MCF 10A (cell line): ENCODE data around the gene OR10A2. TPM values are rescaled to one million over a fixed set of nuclear protein-coding genes. Genes with fewer than 3 reads are reported as not detected.

Experiments used
- BruUV-seq: library from RNA; stranded (reverse); fragments of 400-500 nt; replicated peaks from 2 replicates; lab custom pipeline; 2021; lab: Mats Ljungman, UMichigan
- CTCF ChIA-PET: fragments of 300-600 bp; sonication (Branson Sonifier 250); formaldehyde crosslinking; extraction: SDS; loops from one replicate; lab custom pipeline; 2021; ENCODE audit warnings: antibody characterized with exemption, inconsistent platforms; lab: Yijun Ruan, JAX
- POLR2A ChIA-PET: fragments of 300-600, 350-650 bp; sonication (Branson Sonifier 250); formaldehyde crosslinking; extraction: SDS; loops from one replicate; lab custom pipeline; 2020; ENCODE audit warnings: antibody characterized with exemption, inconsistent platforms; lab: Yijun Ruan, JAX
- DNase-seq: peaks from one replicate; pipeline ENCODE4 v3.0.0-alpha.2; 2018; ENCODE audit not compliant: unreplicated experiment
- H3K27ac Mint-ChIP-seq: one replicate; pipeline ENCODE4 v1.8.0; 2022; ENCODE audit warnings: mild to moderate bottlenecking, low read depth, mixed read lengths; ENCODE audit not compliant: unreplicated experiment
- H3K27me3 Mint-ChIP-seq: one replicate; pipeline ENCODE4 v1.8.0; 2022; ENCODE audit warnings: mixed read lengths; ENCODE audit not compliant: insufficient read depth, unreplicated experiment
- H3K36me3 Mint-ChIP-seq: one replicate; pipeline ENCODE4 v1.8.0; 2022; ENCODE audit warnings: mild to moderate bottlenecking, moderate library complexity, mixed read lengths; ENCODE audit not compliant: insufficient read depth, unreplicated experiment
- H3K4me1 Mint-ChIP-seq: one replicate; pipeline ENCODE4 v1.8.0; 2022; ENCODE audit warnings: mixed read lengths; ENCODE audit not compliant: insufficient read depth, unreplicated experiment
- H3K4me3 Mint-ChIP-seq: one replicate; pipeline ENCODE4 v1.8.0; 2022; ENCODE audit warnings: mild to moderate bottlenecking, moderate library complexity, mixed read lengths; ENCODE audit not compliant: unreplicated experiment
- H3K9me3 Mint-ChIP-seq: one replicate; pipeline ENCODE4 v1.8.0; 2022; ENCODE audit warnings: mixed read lengths; ENCODE audit not compliant: unreplicated experiment
- intact Hi-C: fragments of 100-400 bp; cut with micrococcal nuclease; formaldehyde crosslinking; loops from 2 replicates; pipeline ENCODE4 v1.14.1; 2022
- total RNA-seq: library from RNA; stranded (reverse); gene quantifications from 2 replicates; pipeline ENCODE4 v1.2.3, GENCODE V29; 2022
- TF ChIP-seq, protein P1 (sequence below): fragments of 200-600 bp; IDR thresholded peaks from one replicate; pipeline ENCODE4 v1.8.0; 2022; ENCODE audit warnings: antibody characterized with exemption, mild to moderate bottlenecking; ENCODE audit not compliant: unreplicated experiment

The OR10A2 gene
- total RNA-seq, 1 experiment from 2014 or later, result not detected

DNA sequence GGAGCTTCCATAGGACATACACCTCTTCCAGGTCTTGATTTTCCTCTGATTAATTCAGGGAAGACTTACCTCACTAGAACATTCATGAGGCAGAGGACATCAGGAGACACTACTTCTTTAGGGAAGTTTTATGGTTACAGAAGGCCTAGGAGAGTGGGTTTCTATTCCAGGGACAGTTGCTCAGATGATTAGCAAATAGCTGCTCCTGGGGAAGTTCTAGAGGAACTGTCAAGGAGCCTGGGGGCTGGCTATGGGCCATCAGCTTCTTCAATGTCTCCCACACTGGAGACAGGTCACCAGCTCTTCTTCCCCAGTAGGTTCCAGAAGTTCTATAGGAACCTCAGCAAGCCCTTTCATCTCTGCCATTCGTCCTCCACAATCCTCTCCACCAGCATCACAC is 28.8 kb upstream of the OR10A2 start:
- ChIA-PET CTCF (interaction anchor here (0.6 to 1.4 kb wide), 2 partner anchors 21 to 22 kb away, joined by 3 to 13 read pairs; no protein-coding TSS in a partner anchor), POLR2A (no interaction called here)
- no peak for DNase-seq
- BruUV-seq, result no TSS peak
- Mint-ChIP-seq H3K27ac (no peak overlapping the region), H3K9me3 (no peaks in the 10 kb centered on the region), H3K4me3 (no peak overlapping the region), H3K36me3 (no peaks in the 10 kb centered on the region), H3K27me3 (no peaks in the 10 kb centered on the region), H3K4me1 (no peaks in the 10 kb centered on the region)
- intact Hi-C loops, result no loop called here
- TF ChIP-seq, protein P1, sequence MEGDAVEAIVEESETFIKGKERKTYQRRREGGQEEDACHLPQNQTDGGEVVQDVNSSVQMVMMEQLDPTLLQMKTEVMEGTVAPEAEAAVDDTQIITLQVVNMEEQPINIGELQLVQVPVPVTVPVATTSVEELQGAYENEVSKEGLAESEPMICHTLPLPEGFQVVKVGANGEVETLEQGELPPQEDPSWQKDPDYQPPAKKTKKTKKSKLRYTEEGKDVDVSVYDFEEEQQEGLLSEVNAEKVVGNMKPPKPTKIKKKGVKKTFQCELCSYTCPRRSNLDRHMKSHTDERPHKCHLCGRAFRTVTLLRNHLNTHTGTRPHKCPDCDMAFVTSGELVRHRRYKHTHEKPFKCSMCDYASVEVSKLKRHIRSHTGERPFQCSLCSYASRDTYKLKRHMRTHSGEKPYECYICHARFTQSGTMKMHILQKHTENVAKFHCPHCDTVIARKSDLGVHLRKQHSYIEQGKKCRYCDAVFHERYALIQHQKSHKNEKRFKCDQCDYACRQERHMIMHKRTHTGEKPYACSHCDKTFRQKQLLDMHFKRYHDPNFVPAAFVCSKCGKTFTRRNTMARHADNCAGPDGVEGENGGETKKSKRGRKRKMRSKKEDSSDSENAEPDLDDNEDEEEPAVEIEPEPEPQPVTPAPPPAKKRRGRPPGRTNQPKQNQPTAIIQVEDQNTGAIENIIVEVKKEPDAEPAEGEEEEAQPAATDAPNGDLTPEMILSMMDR, result no peak

DNA sequence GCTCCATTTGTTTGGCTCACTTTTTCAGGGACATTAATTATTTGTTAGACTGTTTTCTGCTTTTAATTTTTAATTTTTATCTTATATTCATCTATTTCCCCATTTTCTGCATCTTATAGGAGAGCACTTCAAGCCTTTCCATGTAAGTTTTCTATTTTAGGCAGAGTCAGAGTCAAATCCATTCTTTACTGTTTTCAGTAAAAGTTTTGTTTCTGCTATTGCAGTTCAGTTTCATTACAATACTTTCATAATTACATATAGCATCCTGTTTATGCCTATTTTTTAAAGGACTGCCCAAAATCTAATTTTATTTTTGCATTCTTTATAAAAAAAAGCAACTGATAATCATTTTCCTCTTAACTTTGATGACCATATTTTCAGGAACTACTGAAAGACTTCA is 21.2 kb upstream of the OR10A2 start:
- intact Hi-C loops, result no loop called here
- Mint-ChIP-seq H3K4me1 (no peaks in the 10 kb centered on the region), H3K36me3 (no peaks in the 10 kb centered on the region), H3K9me3 (peaks cover 8% of the 10 kb centered on the region), H3K4me3 (no peak overlapping the region), H3K27ac (no peak overlapping the region), H3K27me3 (no peaks in the 10 kb centered on the region)
- no TSS peak for BruUV-seq
- no peak for DNase-seq
- POLR2A ChIA-PET, result no interaction called here
- CTCF ChIA-PET, result interaction anchor here (0.6 to 1.8 kb wide), 2 partner anchors 29 to 714 kb away, joined by 3 to 5 read pairs; no protein-coding TSS in a partner anchor
- TF ChIP-seq, protein P1, result no peak

DNA sequence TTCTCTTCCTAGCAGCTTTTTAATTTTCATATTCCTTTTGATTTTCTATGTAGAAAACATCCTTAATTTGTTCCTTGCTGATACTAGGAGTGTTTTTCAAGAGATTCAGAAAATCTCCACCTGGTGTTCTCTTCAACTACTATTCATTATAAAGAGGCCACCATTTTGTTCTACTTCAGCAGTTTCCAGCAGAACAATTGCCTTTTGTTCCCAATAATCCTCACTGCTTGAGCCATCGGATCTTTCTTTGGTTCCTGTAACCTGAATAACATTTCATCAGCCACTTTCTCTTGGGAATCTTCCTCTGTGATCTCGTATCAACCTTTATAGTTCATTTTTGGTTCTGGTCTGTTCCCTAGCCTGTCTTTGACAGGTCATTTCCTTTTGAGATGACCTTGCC is 19.2 kb upstream of the OR10A2 start:
- Mint-ChIP-seq H3K27me3 (no peaks in the 10 kb centered on the region), H3K36me3 (no peaks in the 10 kb centered on the region), H3K27ac (no peak overlapping the region), H3K4me1 (no peaks in the 10 kb centered on the region), H3K9me3 (peaks cover 8% of the 10 kb centered on the region), H3K4me3 (no peak overlapping the region)
- TF ChIP-seq, protein P1, result no peak
- no TSS peak for BruUV-seq
- DNase-seq, result no peak
- ChIA-PET CTCF (interaction anchor here (0.6 kb wide), 1 partner anchor 826 kb away, joined by 4 read pairs; no protein-coding TSS in a partner anchor), POLR2A (no interaction called here)
- intact Hi-C loops, result no loop called here

DNA sequence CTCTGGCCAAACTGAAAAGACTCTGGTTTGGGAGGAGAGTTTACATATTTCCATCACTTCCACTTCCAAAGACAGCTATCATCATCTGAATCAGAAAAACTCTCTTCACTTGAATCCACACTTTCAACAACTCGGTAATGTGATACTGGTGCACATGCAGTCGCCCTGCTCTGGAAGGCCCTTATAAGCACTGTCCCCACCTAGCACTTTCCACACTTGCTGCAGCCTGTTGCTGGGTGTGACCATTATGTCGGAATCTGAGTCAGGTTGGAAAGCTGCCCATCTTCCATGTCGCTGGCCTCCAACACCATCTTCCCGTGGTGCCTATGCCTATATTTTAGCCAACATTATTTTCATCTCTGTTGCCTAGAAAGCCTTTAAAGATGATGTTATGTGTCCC is 18.5 kb upstream of the OR10A2 start:
- POLR2A ChIA-PET, result no interaction called here
- CTCF ChIA-PET, result interaction anchor here (0.6 kb wide), 1 partner anchor 826 kb away, joined by 4 read pairs; no protein-coding TSS in a partner anchor
- Mint-ChIP-seq H3K9me3 (peaks cover 8% of the 10 kb centered on the region), H3K36me3 (no peaks in the 10 kb centered on the region), H3K4me3 (no peak overlapping the region), H3K27ac (no peak overlapping the region), H3K27me3 (no peaks in the 10 kb centered on the region), H3K4me1 (no peaks in the 10 kb centered on the region)
- peak; percentile 9 for DNase-seq
- intact Hi-C loops, result no loop called here
- no TSS peak for BruUV-seq
- TF ChIP-seq, protein P1, result no peak
